ENCODE results near the gene ARID3C.

GRCh38 chr9:34675869-34676268 is 47.0 kb upstream of the ARID3C start:
- TF ChIP-seq CTCF (IDR thresholded peaks at IDR 0.05) = no peak
- TF ChIP-seq POLR2A (IDR thresholded peaks at IDR 0.05) = no peak

Measured in vagina (tissue), 2 donors.